Measurements from ENCODE around the gene ATP13A3.

ATP13A3 gene

GRCh38 chr3:194474675-194475074 is 12.1 kb downstream of the ATP13A3 start:
- DNase-seq: no peak

- DNase-seq: no peak
These were observed 14.4 kb downstream of the ATP13A3 start for GRCh38 chr3:194472290-194472920.

GRCh38 chr3:194471863-194472262 is 14.9 kb downstream of the ATP13A3 start:
- no peak for DNase-seq

GRCh38 chr3:194470615-194471014 is 16.2 kb downstream of the ATP13A3 start:
- no peak for DNase-seq

- no peak for DNase-seq
These were observed 16.8 kb downstream of the ATP13A3 start for GRCh38 chr3:194469977-194470376.

GRCh38 chr3:194468086-194468485 is 18.7 kb downstream of the ATP13A3 start:
- no peak for DNase-seq

- DNase-seq: no peak
These were observed 19.9 kb downstream of the ATP13A3 start for GRCh38 chr3:194466761-194467356.

GRCh38 chr3:194465920-194466570 is 20.8 kb downstream of the ATP13A3 start:
- no peak for DNase-seq

GRCh38 chr3:194465246-194465645 is 21.6 kb downstream of the ATP13A3 start:
- DNase-seq: no peak

GRCh38 chr3:194464692-194465091 is 22.1 kb downstream of the ATP13A3 start:
- no peak for DNase-seq

GRCh38 chr3:194462936-194463335 is 23.9 kb downstream of the ATP13A3 start:
- DNase-seq: no peak

GRCh38 chr3:194460566-194460965 is 26.2 kb downstream of the ATP13A3 start:
- DNase-seq: no peak

GRCh38 chr3:194458131-194458530 is 28.7 kb downstream of the ATP13A3 start:
- no peak for DNase-seq

GRCh38 chr3:194455481-194455880 is 31.3 kb downstream of the ATP13A3 start:
- no peak for DNase-seq

GRCh38 chr3:194450341-194450740 is 36.5 kb downstream of the ATP13A3 start:
- DNase-seq: no peak

- no peak for DNase-seq
These were observed 36.9 kb downstream of the ATP13A3 start for GRCh38 chr3:194449913-194450312.

GRCh38 chr3:194447657-194448056 is 39.1 kb downstream of the ATP13A3 start:
- DNase-seq: no peak

GRCh38 chr3:194447161-194447560 is 39.6 kb downstream of the ATP13A3 start:
- DNase-seq: no peak

GRCh38 chr3:194446754-194447153 is 40.0 kb downstream of the ATP13A3 start:
- DNase-seq: no peak

GRCh38 chr3:194446172-194446571 is 40.6 kb downstream of the ATP13A3 start:
- no peak for DNase-seq

GRCh38 chr3:194443901-194444300 is 42.9 kb downstream of the ATP13A3 start:
- no peak for DNase-seq

GRCh38 chr3:194440756-194441155 is 46.0 kb downstream of the ATP13A3 start:
- DNase-seq: no peak

GRCh38 chr3:194439881-194440550 is 46.8 kb downstream of the ATP13A3 start:
- no peak for DNase-seq

- no peak for DNase-seq
These were observed 52.3 kb downstream of the ATP13A3 start for GRCh38 chr3:194434503-194434902.
